ENCODE results near the gene KCNH3. TPM values are rescaled to one million over a fixed set of nuclear protein-coding genes. Genes with fewer than 3 reads are reported as not detected.

The KCNH3 gene
- total RNA-seq, 1 experiment from 2014 or later = 0.26 TPM

DNA sequence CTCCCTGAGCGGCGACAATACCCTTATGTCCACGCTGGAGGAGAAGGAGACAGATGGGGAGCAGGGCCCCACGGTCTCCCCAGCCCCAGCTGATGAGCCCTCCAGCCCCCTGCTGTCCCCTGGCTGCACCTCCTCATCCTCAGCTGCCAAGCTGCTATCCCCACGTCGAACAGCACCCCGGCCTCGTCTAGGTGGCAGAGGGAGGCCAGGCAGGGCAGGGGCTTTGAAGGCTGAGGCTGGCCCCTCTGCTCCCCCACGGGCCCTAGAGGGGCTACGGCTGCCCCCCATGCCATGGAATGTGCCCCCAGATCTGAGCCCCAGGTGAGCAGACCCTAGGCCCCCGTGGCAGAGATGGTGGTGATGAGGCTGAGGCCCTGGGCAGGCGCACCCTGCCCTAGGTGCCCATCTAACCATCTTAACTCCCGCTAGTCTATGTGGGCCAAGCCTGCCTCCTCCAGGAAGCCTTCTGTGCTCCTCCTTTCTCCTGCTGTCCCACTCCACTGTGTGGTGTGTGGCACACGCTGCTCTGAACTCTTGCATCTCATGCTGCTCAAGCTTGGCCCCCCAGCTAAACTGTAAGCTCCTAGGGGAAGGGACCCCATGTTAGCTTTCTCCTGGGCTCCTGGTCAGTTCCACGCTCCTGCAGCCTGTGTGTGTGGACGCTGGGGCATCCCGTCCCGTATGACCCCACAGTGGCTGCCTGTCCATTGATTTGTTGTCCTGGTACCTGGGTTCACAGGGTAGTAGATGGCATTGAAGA is 17.0 kb downstream of the KCNH3 start:
- Histone ChIP-seq H2BK12ac (ENCODE audit: insufficient read length, low read depth, low read length) (no peak overlapping the region), H3K56ac (ENCODE audit: insufficient read length, low read depth, low read length) (no peak overlapping the region), H3K23ac (ENCODE audit: insufficient read length, low read depth, low read length) (no peak overlapping the region), H2BK20ac (ENCODE audit: low read depth, low read length, poor library complexity, severe bottlenecking) (no peak overlapping the region), H3K14ac (ENCODE audit: insufficient read depth, low read length) (no peak overlapping the region; the same call in 1 of the 2 replicates), H3K9ac (ENCODE audit: extremely low read depth, insufficient read length, low read length) (no peak overlapping the region), H2BK5ac (ENCODE audit: insufficient read length, low read length) (no peak overlapping the region), H4K20me1 (ENCODE audit: control insufficient read depth, insufficient read depth, insufficient read length) (no peaks in the 10 kb centered on the region), H3K27me3 (ENCODE audit: insufficient read depth, low read length) (no peaks in the 10 kb centered on the region), H3K9me3 (ENCODE audit: control insufficient read depth, low read depth, low read length) (no peaks in the 10 kb centered on the region), H3K4me1 (ENCODE audit: insufficient read depth, low read length) (no peaks in the 10 kb centered on the region), H2BK120ac (ENCODE audit: low read depth, low read length, poor library complexity, severe bottlenecking) (no peak overlapping the region), H4K91ac (ENCODE audit: insufficient read length, low read depth, low read length) (no peak overlapping the region), H4K5ac (ENCODE audit: insufficient read length, low read depth, low read length) (no peak overlapping the region), H2BK15ac (ENCODE audit: low read depth, low read length) (no peak overlapping the region), H3T11ph (ENCODE audit: low read length) (no peak overlapping the region), H3K4me2 (ENCODE audit: insufficient read depth, insufficient read length, low read length) (no peak overlapping the region), H2AK5ac (ENCODE audit: insufficient read length, low read length) (no peak overlapping the region), H3K79me1 (ENCODE audit: insufficient read depth, low read depth, low read length, poor library complexity, severe bottlenecking) (no peaks in the 10 kb centered on the region), H3K79me2 (ENCODE audit: insufficient read depth, low read length) (no peaks in the 10 kb centered on the region), H4K8ac (replicated peaks; ENCODE audit: insufficient read length, low read depth, low read length) (no peak overlapping the region), H3K18ac (ENCODE audit: insufficient read length, low read depth, low read length) (no peak overlapping the region), H2AFZ (ENCODE audit: low read length) (no peak overlapping the region), H3K27ac (ENCODE audit: insufficient read length, low read depth, low read length) (no peak overlapping the region), H3K4ac (ENCODE audit: low read depth, low read length) (no peak overlapping the region), H3K23me2 (ENCODE audit: insufficient read length, low read depth, low read length, poor library complexity, severe bottlenecking) (no peaks in the 10 kb centered on the region)
- peak overlapping the region in 2 of 3 experiments; percentile 10 to 76; a peak in 3 of 7 replicates for H3K27ac Mint-ChIP-seq
- no CpG with 5 or more reads among the region's 18 CpGs for WGBS (ENCODE audit: extremely low coverage, insufficient read length, low lambda C conversion rate)
- no peaks in the 10 kb centered on the region for H3K4me1 Mint-ChIP-seq
- TF ChIP-seq, protein P1, sequence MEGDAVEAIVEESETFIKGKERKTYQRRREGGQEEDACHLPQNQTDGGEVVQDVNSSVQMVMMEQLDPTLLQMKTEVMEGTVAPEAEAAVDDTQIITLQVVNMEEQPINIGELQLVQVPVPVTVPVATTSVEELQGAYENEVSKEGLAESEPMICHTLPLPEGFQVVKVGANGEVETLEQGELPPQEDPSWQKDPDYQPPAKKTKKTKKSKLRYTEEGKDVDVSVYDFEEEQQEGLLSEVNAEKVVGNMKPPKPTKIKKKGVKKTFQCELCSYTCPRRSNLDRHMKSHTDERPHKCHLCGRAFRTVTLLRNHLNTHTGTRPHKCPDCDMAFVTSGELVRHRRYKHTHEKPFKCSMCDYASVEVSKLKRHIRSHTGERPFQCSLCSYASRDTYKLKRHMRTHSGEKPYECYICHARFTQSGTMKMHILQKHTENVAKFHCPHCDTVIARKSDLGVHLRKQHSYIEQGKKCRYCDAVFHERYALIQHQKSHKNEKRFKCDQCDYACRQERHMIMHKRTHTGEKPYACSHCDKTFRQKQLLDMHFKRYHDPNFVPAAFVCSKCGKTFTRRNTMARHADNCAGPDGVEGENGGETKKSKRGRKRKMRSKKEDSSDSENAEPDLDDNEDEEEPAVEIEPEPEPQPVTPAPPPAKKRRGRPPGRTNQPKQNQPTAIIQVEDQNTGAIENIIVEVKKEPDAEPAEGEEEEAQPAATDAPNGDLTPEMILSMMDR (conservative IDR thresholded peaks at IDR 0.05) = no peak
- no peak overlapping the region for H3K4me3 Mint-ChIP-seq
- peaks cover 18% of the 10 kb centered on the region for H3K27me3 Mint-ChIP-seq (ENCODE audit: low read depth)
- DNase-seq = no peak
- H3K9me3 Mint-ChIP-seq = no peaks in the 10 kb centered on the region; a peak in 1 of 5 replicates
- peaks cover 15 to 34% (median 34%) of the 10 kb centered on the region in 3 experiments; a peak in 6 of 7 replicates for H3K36me3 Mint-ChIP-seq (ENCODE audit: insufficient read depth in 1 of 3, low read depth in 3 of 3)

All from H9 (cell line).